ENCODE data around the gene C1orf198.

C1orf198 gene

DNA sequence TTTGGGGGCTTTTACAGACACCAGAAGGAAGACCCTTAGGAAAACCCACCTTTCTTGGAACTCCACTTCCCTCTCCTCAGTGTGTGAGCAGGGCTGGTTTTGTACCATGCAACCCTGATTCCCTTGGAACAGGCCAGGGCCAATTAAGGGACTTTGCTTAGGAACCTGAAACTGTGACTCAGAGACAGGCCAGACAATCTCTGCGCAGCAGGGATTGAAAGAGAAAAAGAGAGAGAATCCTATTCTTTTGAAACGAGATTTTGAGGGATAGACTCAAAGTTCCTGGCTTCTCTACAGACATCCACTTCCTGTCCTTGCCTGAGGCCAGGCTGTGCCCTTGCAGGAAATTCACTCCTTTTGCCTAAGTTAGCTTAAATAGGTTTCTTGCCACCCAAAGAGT, 23.1 kb upstream of the C1orf198 start:
- no peak for DNase-seq (ENCODE audit: low read depth)
- H3K4me3 ChIP-seq (ENCODE audit: low read depth, low read length): no peak overlapping the region
- TF ChIP-seq, protein P1, sequence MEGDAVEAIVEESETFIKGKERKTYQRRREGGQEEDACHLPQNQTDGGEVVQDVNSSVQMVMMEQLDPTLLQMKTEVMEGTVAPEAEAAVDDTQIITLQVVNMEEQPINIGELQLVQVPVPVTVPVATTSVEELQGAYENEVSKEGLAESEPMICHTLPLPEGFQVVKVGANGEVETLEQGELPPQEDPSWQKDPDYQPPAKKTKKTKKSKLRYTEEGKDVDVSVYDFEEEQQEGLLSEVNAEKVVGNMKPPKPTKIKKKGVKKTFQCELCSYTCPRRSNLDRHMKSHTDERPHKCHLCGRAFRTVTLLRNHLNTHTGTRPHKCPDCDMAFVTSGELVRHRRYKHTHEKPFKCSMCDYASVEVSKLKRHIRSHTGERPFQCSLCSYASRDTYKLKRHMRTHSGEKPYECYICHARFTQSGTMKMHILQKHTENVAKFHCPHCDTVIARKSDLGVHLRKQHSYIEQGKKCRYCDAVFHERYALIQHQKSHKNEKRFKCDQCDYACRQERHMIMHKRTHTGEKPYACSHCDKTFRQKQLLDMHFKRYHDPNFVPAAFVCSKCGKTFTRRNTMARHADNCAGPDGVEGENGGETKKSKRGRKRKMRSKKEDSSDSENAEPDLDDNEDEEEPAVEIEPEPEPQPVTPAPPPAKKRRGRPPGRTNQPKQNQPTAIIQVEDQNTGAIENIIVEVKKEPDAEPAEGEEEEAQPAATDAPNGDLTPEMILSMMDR (IDR thresholded peaks at IDR 0.05; ENCODE audit: low read depth, low read length): no peak
- no peak for TF ChIP-seq POLR2A (IDR thresholded peaks at IDR 0.05; ENCODE audit: extremely low read depth, insufficient read length)
- TF ChIP-seq MYC (IDR thresholded peaks at IDR 0.05; ENCODE audit: low read depth, low read length): no peak
- TF ChIP-seq, protein P2, sequence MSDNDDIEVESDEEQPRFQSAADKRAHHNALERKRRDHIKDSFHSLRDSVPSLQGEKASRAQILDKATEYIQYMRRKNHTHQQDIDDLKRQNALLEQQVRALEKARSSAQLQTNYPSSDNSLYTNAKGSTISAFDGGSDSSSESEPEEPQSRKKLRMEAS (IDR thresholded peaks at IDR 0.05; ENCODE audit: low read depth, low read length): no peak

GRCh38 chr1:230884646-230885045, 16.3 kb upstream of the C1orf198 start:
- no peak overlapping the region for H3K4me3 ChIP-seq (ENCODE audit: low read depth, low read length)
- DNase-seq (ENCODE audit: low read depth): no peak
- TF ChIP-seq POLR2A (IDR thresholded peaks at IDR 0.05; ENCODE audit: extremely low read depth, insufficient read length) (no peak), MYC (IDR thresholded peaks at IDR 0.05; ENCODE audit: low read depth, low read length) (no peak)
- TF ChIP-seq, protein P1 (IDR thresholded peaks at IDR 0.05; ENCODE audit: low read depth, low read length): no peak
- TF ChIP-seq, protein P2 (IDR thresholded peaks at IDR 0.05; ENCODE audit: low read depth, low read length): no peak

DNA sequence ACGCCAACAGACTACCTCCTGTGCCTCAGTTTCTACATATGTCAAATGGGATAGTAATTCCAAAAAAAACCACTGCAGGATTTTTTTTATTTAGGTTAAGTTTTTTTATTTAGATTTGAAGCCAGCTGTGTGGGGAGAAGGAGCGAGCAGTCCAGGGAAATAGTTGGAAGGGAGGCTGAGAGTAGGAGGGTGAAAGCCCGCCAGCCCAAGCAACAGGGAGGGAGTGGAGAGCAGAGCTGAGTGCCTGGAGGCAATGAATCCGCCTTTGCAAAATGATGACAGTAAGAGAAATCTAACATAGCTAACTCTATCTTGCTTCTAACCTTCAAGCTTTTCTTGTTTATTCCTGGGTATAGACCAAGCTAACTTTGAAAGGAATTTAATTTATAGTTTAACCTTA, 15.6 kb upstream of the C1orf198 start:
- TF ChIP-seq, protein P2 (IDR thresholded peaks at IDR 0.05; ENCODE audit: low read depth, low read length): no peak
- TF ChIP-seq MYC (IDR thresholded peaks at IDR 0.05; ENCODE audit: low read depth, low read length): no peak
- TF ChIP-seq, protein P1 (IDR thresholded peaks at IDR 0.05; ENCODE audit: low read depth, low read length): no peak
- no peak for TF ChIP-seq POLR2A (IDR thresholded peaks at IDR 0.05; ENCODE audit: extremely low read depth, insufficient read length)
- no peak for DNase-seq (ENCODE audit: low read depth)
- no peak overlapping the region for H3K4me3 ChIP-seq (ENCODE audit: low read depth, low read length)

DNA sequence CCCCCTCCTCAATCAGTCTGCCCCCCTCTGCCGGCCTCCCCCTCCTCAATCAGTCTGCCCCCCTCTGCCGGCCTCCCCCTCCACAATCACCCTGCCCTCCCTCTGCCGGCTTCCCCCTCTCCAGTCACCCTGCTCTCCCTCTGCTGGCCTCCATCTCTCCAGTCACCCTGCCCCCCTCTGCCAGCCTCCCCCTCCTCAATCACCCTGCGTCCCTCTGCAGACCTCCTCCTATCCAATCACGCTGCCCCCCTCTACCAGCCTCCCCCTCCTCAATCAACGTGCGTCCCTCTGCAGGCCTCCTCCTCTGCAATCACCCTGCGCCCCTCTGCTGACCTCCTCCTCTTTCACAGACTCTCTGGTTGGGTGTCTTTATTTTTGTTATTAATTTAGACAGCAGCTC, 11.5 kb upstream of the C1orf198 start:
- no peak overlapping the region for H3K4me3 ChIP-seq (ENCODE audit: low read depth, low read length)
- no peak for DNase-seq (ENCODE audit: low read depth)
- TF ChIP-seq POLR2A (IDR thresholded peaks at IDR 0.05; ENCODE audit: extremely low read depth, insufficient read length) (no peak), MYC (IDR thresholded peaks at IDR 0.05; ENCODE audit: low read depth, low read length) (no peak)
- TF ChIP-seq, protein P1 (IDR thresholded peaks at IDR 0.05; ENCODE audit: low read depth, low read length): no peak
- TF ChIP-seq, protein P2 (IDR thresholded peaks at IDR 0.05; ENCODE audit: low read depth, low read length): no peak

DNA sequence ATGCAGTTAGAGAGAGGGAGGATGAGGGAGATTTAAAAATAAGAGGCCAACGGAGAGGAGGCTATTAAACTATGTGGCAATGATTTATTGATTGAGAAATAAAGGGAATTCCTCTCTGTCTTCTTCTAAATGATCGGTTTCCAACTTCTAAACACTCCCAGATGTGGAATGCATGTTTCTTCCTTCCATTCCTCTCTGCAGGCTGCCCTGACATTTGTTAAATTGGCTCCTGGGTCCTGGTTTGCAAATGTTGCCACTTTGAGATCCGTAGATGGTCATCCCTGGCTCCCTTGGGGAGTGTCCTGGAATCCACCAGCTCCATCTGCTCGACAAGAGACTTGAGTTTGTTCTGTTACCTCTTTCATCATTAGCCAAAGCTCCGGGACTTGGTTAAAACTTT, 10.3 kb upstream of the C1orf198 start:
- DNase-seq (ENCODE audit: low read depth): no peak
- H3K4me3 ChIP-seq (ENCODE audit: low read depth, low read length): no peak overlapping the region
- TF ChIP-seq POLR2A (IDR thresholded peaks at IDR 0.05; ENCODE audit: extremely low read depth, insufficient read length): no peak
- no peak for TF ChIP-seq MYC (IDR thresholded peaks at IDR 0.05; ENCODE audit: low read depth, low read length)
- TF ChIP-seq, protein P2 (IDR thresholded peaks at IDR 0.05; ENCODE audit: low read depth, low read length): no peak
- TF ChIP-seq, protein P1 (IDR thresholded peaks at IDR 0.05; ENCODE audit: low read depth, low read length): no peak

Data from NB4 (cell line).